Measurements from ENCODE around the gene CCT5. TPM values are rescaled to one million over a fixed set of nuclear protein-coding genes. Genes with fewer than 3 reads are reported as not detected.
"Not testable (repeated sequence)": the region's sequence is repeated elsewhere in the genome, so short reads cannot be mapped to it uniquely, and the experiment has no call there.

Gene CCT5
- polyA plus RNA-seq, 4 donors = 152 to 270 (median 258) TPM

DNA sequence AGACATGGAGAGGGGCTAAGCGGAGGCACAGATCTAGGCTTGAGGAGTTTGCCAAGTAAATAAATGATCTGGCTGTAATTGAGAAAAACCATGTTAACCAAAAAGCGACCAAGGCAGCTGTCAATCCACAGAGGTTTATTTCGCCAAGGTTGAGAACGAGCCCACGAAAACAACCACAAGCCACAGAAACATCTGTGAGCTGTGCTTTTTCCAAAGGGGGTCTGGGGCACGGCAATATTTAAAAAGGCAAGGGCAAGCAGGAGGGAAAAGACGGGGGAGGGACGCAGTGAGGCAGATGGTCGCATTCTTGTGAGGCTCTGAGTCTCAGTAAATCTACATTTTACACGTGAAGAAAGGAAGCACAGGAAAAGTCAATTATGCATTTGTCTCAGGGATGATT, 25.4 kb downstream of the CCT5 start:
- DNase-seq (ENCODE audit: low read depth in 4 of 4, low spot score in 3 of 4) = no peak

DNA sequence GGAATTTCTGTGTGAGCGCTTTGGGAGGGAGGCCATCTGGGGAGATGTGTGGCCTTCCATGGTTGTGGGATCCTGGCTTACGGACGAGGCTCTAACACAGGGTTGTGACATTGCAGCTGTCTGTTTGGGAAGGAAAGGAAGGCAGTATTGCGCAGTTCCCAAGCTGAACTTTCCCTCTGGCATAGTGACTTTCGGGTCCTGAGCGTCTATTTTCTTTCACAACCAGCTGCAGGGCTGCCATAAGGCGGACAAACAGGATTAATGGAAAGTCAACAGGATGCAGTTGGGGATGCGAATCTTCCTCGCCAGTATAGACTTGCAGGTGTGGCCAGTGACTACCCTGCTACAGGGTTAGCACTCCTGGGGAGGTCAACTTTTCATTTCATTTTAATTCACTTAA, 25.9 kb downstream of the CCT5 start:
- DNase-seq (ENCODE audit: low read depth in 4 of 4, low spot score in 3 of 4) = no peak

DNA sequence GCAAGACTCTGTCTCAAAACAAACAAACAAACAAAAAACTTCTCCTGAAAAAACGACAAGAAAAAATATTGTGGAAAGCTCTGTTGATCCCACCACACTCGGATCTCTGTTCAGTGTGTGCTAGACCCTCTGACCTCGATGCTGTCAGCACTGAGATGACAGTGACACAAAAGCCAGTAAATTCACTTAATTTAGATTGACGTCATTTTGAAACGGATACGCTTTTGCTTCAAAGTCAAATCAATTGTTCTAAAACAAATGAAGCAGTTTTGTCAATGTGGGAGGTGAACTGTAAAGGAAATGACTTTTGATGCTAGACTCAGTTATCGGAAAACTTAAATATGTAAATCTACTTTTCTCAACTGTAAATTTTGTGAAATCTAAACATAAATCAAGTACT, 26.6 kb downstream of the CCT5 start:
- DNase-seq (ENCODE audit: low read depth in 4 of 4, low spot score in 3 of 4) = no peak

DNA sequence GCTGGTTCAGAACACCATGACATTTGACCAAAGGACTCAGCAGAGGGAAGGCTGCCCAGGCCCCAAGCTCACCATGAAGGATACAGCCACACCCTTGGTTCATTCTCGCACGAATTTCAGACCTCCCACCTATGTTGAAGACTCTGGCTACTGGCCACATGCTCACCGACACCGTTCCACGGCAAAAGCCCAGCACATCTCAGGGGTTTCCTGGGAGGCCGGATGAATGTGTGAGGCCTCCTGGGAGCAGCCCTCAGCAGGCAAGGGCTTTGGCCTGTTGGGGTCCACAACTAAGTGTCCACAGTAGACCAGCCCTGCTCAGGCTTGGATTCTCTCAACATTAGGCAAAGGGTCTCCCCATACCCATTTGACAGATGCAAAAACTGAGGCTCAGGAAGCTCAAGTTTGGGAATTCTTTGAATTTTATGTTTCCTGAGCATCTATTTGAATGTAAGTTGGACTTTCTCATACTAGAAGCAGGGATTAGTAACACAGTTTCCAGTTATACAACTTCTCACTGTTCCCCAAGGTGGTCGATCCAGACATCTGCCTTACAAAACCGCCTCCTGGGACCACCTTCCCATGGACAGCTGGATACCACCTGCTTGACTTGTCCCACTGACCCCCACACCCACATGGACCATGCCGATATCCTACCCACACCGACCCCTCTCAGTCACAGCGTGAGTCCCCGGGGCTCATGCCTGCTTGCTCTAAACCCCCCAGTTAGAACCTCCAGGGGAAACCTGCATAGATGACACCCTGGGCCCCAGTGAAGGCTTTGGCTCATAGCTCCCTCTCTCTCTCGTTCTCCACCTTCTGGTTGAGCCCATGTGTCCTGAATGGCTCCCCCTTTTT, 27.9 kb downstream of the CCT5 start:
- DNase-seq (ENCODE audit: low read depth in 4 of 4, low spot score in 3 of 4) = no peak

DNA sequence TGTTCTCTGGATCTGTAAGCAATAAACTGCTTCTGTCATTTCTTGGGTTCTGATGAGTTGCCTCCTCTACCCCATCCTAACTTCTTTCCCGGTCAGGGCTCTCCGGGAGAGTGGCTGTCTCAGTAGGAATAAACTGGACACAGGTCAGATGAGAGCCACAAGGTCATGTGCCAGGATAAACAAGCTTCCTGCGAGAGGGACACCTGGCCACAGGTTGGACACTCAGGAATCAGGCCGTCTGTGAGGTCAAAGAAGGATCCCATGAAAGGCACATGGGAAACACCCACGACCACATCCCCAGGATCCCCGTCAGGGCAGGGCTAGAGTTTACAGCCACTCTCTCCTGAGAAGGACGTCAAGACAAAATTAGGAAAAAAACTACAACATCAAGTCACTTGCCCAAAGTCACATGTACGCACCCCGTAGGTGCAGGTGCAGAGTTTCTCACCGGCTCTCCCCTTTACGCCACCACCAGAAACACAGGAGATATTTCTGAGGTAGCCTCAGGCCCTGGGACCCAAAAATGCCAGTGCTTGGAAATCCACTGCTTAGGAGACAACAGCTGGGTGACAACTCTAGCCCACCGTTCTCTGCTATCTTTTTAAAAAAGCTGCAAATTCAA, 28.7 kb downstream of the CCT5 start:
- DNase-seq (ENCODE audit: low read depth in 4 of 4, low spot score in 3 of 4) = no peak

DNA sequence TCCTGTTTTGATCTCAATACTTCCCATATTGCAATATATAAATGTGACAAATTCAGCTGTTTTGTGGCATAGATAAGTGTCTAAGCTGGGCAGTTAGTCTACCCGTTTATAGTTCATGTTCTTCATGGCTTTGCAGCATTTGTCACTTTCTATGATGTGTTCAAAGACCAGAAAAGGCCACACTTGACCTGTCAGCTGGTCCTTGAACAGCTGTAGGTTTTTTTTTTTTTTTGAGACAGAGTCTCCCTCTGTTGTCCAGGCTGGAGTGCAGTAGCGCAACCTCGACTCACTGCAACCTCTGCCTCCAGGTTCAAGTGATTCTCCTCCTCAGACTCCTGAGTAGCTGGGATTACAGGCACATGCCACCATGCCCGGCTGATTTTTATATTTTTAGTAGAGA, 29.2 kb downstream of the CCT5 start:
- DNase-seq (ENCODE audit: low read depth in 4 of 4, low spot score in 3 of 4) = no peak

DNA sequence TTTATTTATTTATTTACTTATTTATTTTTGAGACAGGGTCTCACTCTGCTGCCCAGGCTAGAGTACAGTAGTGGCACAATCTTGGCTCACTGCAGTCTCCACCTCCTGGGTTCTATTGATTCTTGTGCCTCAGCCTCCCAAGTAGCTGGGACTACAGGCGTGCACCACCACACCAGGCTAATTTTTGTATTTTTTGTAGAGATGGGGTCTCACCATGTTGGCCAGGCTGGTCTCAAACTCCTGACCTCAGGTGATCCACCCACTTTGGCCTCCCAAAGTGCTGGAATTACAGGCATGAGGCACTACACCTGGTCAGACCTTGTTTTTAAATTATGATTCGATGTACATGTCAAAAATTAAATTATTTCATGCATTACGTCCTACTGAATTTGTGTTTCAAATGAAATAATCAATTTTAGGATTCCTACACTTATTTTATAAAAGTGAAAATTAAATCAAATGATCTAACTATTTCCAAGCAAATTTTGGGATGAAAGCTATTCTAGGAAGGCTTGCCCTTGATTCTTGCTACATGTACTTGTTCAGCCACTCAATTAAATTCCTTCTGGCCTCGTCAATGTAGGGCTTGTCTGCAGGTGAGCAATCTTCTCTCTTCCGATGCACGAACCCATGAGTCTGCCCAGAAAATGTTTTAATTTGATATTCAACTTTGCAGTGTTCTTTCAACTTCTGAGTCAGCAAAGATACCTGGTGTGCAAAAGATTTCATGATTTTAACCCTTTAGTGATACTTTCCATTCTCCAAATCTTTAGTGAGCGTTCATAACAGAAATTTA, 30.0 kb downstream of the CCT5 start:
- DNase-seq (ENCODE audit: low read depth in 4 of 4, low spot score in 3 of 4) = no peak

DNA sequence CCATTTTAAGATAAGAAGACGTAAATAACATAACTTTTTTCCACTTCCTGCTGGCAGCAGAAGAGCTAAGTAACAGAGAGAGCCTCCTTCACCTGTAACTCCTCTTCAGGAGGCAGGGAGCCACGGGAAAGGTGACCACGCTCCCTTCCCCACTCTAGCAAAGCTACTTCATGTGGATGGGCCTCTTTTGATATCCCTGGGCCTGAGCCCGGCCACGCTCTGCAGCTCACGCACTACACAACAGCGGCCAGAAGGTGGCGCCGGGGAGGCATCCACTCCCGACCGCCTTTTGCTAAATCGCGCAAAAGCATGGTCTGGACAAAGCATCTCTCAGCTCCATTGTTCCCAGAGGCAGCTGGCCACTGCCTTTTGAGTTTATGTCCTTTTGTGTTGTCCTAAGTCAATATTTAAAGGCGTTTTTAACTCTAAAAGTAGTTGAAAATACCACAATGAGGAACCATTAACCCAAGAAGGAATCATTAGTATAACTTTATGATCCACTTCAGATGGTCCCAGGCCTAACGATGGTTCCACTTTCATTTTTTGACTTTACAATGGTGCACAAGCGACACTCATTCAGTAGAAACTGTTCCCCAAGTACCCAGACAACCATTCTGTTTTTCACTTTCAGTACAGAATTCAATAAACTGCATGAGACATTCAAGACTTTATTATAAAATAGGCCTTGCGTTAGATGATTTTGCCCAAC, 34.0 kb downstream of the CCT5 start:
- peak in 2 of 4 donors; percentile 57 to 64 for DNase-seq (ENCODE audit: low read depth in 4 of 4, low spot score in 3 of 4)

DNA sequence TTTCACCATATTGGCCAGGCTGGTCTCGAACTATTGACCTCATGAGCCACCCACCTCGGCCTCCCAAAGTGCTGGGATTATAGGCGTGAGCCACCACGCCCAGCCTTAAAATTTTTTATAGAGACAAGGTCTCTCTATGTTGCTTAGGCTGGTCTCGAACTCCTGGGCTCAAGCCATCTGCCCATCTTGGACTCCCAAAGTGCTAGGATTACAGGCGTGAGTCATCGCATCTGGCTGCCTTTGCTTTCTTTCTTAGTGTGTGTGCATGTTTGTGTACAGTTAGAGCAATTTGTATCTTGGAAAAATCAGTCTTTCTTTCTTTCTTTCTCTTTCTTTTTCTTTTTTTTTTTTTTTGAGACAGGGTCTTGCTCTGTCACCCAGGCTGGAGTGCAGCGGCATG, 35.3 kb downstream of the CCT5 start:
- DNase-seq (ENCODE audit: low read depth in 4 of 4, low spot score in 3 of 4) = not testable (repeated sequence)

DNA sequence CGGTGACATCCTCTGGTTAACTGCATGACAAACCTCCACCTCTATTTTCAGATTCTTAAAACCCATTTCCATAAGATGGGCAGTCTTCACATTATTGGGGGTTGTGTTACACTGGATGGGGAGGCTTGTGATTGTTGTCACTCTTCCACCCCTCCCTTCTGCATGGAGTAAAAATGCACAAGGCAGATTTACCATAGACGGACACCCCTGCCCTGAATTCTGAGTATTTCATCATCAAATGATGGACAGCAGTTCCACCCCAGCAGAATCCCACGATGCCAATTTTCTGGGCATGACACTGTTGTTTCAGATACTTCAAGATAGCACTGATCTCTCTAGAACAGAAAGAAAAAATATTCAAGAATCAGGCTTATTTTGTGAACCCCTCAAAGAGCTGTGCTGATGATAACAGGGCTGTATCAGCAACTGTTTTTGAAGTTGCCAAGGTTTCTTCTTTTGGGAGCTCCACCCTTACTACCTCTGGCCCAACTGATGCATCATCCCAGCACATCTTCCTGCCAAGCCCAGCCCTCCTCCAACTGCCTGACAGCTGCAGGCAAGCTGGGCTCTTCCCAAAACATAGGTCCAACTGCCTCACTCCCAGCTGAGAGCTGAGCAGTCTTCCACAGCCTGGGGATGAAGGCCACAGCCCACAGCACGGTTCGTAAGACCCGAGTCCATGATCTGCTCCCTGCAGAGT, 36.2 kb downstream of the CCT5 start:
- no peak for DNase-seq (ENCODE audit: low read depth in 4 of 4, low spot score in 3 of 4)

DNA sequence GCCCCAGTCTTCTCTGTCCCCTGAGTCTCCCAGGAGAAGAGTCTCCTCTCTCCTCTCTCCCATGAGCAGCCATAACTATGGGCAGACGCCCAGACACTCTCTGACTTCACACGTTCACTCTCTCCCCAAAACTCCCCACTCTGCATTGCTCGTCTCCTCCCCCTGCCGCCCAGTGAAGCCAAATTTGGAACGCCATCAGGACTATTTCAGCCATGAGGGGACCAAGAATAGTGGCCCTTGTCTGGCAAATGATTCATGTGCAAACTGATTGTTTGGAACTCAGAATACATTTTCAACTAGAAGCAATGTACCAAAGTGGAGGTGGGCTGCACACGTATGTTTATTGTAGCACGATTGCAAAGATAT, 36.8 kb downstream of the CCT5 start:
- DNase-seq (ENCODE audit: low read depth in 4 of 4, low spot score in 3 of 4) = no peak

DNA sequence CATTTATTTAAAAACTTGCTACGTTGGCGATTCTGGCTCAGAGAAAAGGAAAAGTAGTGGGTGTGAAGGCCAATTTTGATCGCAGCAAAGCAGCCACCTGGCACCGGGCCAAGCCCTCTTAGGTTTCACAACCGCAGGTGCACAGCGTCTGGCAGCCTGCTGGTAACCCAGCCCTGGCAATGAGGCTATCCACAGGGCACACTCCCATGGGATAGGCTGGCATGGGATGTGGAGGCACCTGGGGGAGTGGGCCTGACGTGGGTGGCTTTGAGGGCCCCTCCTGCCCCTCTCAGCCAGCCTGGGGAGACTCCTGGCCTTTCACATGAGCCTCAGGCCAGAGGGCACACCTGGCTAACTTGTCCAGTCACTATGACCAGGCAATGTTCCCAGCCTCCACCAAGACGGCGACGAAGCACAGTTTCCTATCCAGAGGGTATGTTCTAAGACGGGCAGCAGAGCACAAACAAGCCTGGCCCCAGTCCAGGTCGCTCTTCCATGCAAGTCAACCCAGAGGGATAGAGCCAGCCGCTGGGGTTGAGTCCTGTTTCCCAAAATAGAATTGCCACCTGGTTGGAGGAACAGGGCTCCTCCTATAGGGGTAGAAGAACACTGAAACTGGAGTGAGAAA, 38.6 kb downstream of the CCT5 start:
- DNase-seq (ENCODE audit: low read depth in 4 of 4, low spot score in 3 of 4) = peak in 2 of 4 donors; percentile 58 to 71

DNA sequence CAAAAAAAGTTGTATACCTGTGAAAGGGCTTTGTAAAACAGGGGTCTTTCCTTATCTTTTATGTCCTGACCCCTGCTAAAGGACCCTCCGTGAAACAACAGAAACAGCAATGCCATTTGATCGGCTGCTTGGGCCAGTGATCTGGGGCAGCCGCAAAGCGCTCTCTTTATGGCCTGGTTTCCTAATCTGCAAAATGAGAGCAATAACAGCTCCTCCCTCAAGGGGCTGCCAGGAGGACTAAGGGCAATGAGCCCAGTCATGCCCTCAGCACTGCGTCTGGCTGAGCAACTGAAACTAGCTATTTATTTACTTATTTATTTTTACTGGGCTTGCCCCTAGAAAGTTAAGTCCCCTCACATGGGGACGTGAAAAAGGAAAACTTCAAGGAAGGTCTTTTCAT, 39.3 kb downstream of the CCT5 start:
- no peak for DNase-seq (ENCODE audit: low read depth in 4 of 4, low spot score in 3 of 4)

DNA sequence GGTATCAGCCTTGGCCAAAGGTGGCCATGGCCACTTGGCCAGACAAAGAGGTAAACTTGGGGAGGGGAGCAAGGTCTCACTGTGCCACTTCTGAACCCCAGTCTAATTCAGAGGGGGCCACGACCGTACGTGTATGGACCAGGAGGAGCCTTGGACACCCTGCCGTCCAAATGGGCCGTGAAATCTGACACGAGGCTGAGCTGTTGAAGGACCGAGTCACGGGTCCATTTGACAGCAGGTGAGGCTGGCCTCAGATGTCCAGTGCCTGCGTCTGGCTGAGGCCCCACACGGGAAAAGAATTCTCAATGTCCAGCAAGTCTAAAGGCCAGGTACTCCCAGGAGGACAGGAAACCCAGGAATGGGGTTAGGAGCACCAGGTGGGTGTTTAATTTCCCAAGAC, 39.9 kb downstream of the CCT5 start:
- no peak for DNase-seq (ENCODE audit: low read depth in 4 of 4, low spot score in 3 of 4)

DNA sequence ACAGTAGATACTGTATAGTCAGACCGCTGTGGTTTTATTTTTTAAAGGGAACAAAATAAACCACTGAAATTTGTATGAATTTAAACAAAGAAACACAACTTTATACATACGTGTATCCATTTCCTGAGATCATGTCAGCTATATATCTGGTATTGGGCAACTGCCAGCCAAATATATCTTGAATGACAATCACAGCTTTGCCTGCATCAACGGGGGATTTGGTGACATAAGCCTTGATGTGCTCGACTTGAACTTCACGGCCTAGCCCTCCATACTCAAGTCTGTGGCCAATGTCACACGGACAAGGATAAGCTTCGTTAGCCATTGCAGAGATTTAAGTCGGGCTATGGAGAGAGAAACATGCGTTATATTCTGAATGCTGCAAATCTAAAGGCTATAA, 40.4 kb downstream of the CCT5 start:
- DNase-seq (ENCODE audit: low read depth in 4 of 4, low spot score in 3 of 4) = no peak

DNA sequence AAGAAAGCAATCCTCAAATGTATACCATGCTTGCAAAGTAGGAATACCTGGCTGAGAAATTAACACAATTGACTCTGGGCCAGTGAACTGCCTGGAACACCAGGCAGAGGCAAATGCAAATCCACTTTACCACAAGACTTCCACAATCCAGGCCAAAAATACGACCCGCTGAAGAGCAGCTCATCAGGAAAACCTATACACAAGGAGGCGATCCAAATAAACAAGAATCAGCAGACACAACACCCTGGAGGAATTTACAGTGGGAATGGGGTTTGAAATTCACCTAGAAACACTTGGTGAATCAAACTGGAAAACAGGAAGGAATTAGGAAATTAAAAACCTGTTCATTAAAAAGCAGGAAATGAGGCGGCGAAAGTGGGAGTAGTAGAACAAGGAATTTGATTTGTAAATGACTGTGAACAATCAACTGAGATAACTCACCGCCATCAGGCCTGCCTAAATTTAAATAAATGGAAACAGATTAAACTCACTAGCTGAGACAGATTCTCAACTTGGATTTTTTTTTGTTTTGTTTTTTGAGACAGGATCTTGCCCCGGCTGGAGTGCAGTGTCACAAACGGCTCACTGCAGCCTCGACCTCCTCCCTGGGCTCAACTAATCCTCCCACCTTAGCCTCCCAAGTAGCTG, 41.7 kb downstream of the CCT5 start:
- no peak for DNase-seq (ENCODE audit: low read depth in 4 of 4, low spot score in 3 of 4)

DNA sequence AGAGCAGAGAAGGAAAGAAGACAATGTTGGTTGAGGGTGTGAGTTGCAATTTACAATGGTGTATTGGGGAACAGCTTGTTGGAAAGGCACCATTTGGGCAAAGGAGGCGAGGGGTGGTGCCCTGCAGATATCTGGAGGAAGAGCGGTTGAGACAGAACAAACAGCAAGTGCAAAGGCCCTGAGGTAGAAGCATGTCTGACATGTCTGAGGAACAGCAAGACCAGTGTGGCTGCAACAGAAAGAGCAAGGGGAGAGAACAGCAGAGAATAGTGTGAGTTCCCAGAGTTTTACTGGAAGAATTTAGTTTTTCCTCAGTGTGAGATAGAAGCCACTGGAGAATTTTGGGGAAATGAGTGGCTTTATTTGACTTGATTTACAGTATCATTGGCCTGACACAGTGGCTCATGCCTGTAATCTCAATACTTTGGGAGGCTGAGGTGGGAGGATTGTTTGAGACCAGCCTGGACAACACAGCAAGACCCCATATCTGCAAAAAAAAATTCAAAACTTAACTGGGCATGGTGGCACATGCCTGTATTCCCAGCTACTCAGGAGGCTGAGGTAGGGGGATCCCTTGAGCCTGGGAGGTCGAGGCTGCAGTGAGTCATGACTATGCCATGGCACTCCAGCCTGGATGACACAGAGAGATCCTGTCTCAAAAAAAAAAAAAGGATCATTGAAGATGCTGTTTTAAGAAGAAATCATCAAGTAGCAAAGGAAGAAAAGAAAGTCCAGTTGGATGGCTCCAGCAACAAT, 44.0 kb downstream of the CCT5 start:
- no peak for DNase-seq (ENCODE audit: low read depth in 4 of 4, low spot score in 3 of 4)

DNA sequence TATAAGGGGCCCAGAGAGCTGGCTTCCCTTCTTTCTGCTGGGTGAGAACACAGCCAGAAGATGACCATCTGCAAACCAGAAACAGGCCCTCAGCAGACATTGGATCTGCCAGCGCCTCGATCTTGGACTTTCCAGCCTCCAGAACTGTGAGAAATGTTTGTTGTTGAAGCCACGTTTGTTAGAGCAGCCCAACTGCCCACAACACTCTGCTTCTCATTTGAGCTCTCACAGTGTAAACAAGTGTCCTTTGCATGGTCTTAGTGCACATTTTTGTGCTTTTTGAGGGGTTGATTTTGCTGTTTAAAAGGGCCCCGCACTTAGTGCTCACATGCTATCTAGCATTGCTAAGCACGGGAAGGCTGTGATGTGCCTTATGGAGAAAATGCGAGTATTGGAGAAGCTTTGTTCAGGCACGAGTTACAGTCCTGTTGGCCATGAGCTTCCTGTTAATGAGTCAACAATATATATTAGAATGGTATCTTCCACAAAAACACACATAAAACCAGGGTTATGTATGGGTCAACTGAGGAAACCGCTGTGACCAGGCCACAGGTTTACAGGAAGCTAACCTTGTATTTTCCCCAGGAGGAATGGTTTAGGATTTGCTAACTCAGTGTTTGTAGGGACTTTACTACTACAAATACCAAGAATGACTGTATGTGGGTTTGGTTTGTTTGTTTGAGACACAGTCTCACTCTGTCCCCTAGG, 45.7 kb downstream of the CCT5 start:
- DNase-seq (ENCODE audit: low read depth in 4 of 4, low spot score in 3 of 4) = no peak
